ENCODE results near the gene S1PR4. TPM values are rescaled to one million over a fixed set of nuclear protein-coding genes. Genes with fewer than 3 reads are reported as not detected.

The S1PR4 gene
- 0.27 TPM for total RNA-seq
- long read RNA-seq, partial matches to known transcripts: 0 of 3 reads
- long read RNA-seq, other reads (novel, unspliced or antisense): 0 of 3 reads

GRCh38 chr19:3178377-3178972 is at the start of gene S1PR4:
Gene S1PR4, plus strand, starts transcription at chr19:3178769. Its CDS starts 24 bp downstream, at chr19:3178793.
- ATAC-seq (ENCODE audit: poor library complexity): peak; percentile 16
- DNase-seq: no peak
- intact Hi-C loops (cut with DNase I): no loop called here

GRCh38 chr19:3129112-3129511 is 49.5 kb upstream of the S1PR4 start:
- ATAC-seq (ENCODE audit: poor library complexity) (no peak), DNase-seq (no peak)
- intact Hi-C loops (cut with DNase I): no loop called here

- ATAC-seq (ENCODE audit: poor library complexity) (no peak), DNase-seq (no peak)
- intact Hi-C loops (cut with DNase I): no loop called here
Measured at GRCh38 chr19:3131168-3131567, 47.4 kb upstream of the S1PR4 start.

GRCh38 chr19:3132971-3133792 is 45.4 kb upstream of the S1PR4 start:
- DNase-seq (peak; percentile 66), ATAC-seq (ENCODE audit: poor library complexity) (peak; percentile 68)
- intact Hi-C loops (cut with DNase I): no loop called here

GRCh38 chr19:3133793-3134116 is 44.8 kb upstream of the S1PR4 start:
- DNase-seq (no peak), ATAC-seq (ENCODE audit: poor library complexity) (no peak)
- intact Hi-C loops (cut with DNase I): no loop called here

- no peak for DNase-seq
- ATAC-seq (ENCODE audit: poor library complexity): peak; percentile 56
- intact Hi-C loops (cut with DNase I): no loop called here
Measured at GRCh38 chr19:3135961-3136683, 42.4 kb upstream of the S1PR4 start, which contains the start of gene GNA15. Gene GNA15, plus strand, starts transcription at chr19:3136033. Its CDS starts 418 bp downstream, at chr19:3136451.

- no peak for DNase-seq
- intact Hi-C loops (cut with DNase I): no loop called here
- no peak for ATAC-seq (ENCODE audit: poor library complexity)
Measured at GRCh38 chr19:3136684-3137055, 41.9 kb upstream of the S1PR4 start.

- no peak for DNase-seq
- intact Hi-C loops (cut with DNase I): no loop called here
- ATAC-seq (ENCODE audit: poor library complexity): no peak
Measured at GRCh38 chr19:3137119-3137518, 41.5 kb upstream of the S1PR4 start.

GRCh38 chr19:3138268-3138667 is 40.3 kb upstream of the S1PR4 start:
- intact Hi-C loops (cut with DNase I): no loop called here
- DNase-seq (no peak), ATAC-seq (ENCODE audit: poor library complexity) (no peak)

- ATAC-seq (ENCODE audit: poor library complexity) (no peak), DNase-seq (no peak)
- intact Hi-C loops (cut with DNase I): no loop called here
Measured at GRCh38 chr19:3140667-3141038, 37.9 kb upstream of the S1PR4 start.

GRCh38 chr19:3142292-3142670 is 36.3 kb upstream of the S1PR4 start:
- peak; percentile 55 for ATAC-seq (ENCODE audit: poor library complexity)
- intact Hi-C loops (cut with DNase I): no loop called here
- DNase-seq: no peak

- no peak for DNase-seq
- intact Hi-C loops (cut with DNase I): no loop called here
- ATAC-seq (ENCODE audit: poor library complexity): no peak
Measured at GRCh38 chr19:3142781-3143337, 35.7 kb upstream of the S1PR4 start.

GRCh38 chr19:3145909-3146676 is 32.5 kb upstream of the S1PR4 start:
- DNase-seq (peak; percentile 60), ATAC-seq (ENCODE audit: poor library complexity) (peak; percentile 42)
- intact Hi-C loops (cut with DNase I): no loop called here

- no peak for ATAC-seq (ENCODE audit: poor library complexity)
- intact Hi-C loops (cut with DNase I): no loop called here
- no peak for DNase-seq
Measured at GRCh38 chr19:3146677-3147100, 31.9 kb upstream of the S1PR4 start.

- no peak for ATAC-seq (ENCODE audit: poor library complexity)
- DNase-seq: no peak
- intact Hi-C loops (cut with DNase I): no loop called here
Measured at GRCh38 chr19:3148503-3148902, 30.1 kb upstream of the S1PR4 start.

- no peak for ATAC-seq (ENCODE audit: poor library complexity)
- intact Hi-C loops (cut with DNase I): no loop called here
- no peak for DNase-seq
Measured at GRCh38 chr19:3149089-3149488, 29.5 kb upstream of the S1PR4 start.

GRCh38 chr19:3149526-3150505 is 28.8 kb upstream of the S1PR4 start:
- ATAC-seq (ENCODE audit: poor library complexity) (no peak), DNase-seq (no peak)
- intact Hi-C loops (cut with DNase I): no loop called here

All from Right ventricle myocardium superior (tissue), 1 donor.